Measurements from ENCODE around the gene EN1. TPM values are rescaled to one million over a fixed set of nuclear protein-coding genes. Genes with fewer than 3 reads are reported as not detected.

The EN1 gene
- total RNA-seq, 1 experiment from 2014 or later: not detected

GRCh38 chr2:118806797-118807667 is 40.4 kb downstream of the EN1 start:
- no peaks in the 10 kb centered on the region for H3K36me3 Mint-ChIP-seq (ENCODE audit: insufficient read depth, unreplicated experiment)
- intact Hi-C loops (cut with micrococcal nuclease): no loop called here
- ChIA-PET CTCF (no interaction called here), POLR2A (no interaction called here)
- TF ChIP-seq, protein P1, sequence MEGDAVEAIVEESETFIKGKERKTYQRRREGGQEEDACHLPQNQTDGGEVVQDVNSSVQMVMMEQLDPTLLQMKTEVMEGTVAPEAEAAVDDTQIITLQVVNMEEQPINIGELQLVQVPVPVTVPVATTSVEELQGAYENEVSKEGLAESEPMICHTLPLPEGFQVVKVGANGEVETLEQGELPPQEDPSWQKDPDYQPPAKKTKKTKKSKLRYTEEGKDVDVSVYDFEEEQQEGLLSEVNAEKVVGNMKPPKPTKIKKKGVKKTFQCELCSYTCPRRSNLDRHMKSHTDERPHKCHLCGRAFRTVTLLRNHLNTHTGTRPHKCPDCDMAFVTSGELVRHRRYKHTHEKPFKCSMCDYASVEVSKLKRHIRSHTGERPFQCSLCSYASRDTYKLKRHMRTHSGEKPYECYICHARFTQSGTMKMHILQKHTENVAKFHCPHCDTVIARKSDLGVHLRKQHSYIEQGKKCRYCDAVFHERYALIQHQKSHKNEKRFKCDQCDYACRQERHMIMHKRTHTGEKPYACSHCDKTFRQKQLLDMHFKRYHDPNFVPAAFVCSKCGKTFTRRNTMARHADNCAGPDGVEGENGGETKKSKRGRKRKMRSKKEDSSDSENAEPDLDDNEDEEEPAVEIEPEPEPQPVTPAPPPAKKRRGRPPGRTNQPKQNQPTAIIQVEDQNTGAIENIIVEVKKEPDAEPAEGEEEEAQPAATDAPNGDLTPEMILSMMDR (IDR thresholded peaks at IDR 0.05; ENCODE audit: unreplicated experiment): no peak
- no peak for DNase-seq (ENCODE audit: unreplicated experiment)
- H3K27ac Mint-ChIP-seq (ENCODE audit: low read depth, unreplicated experiment): no peak overlapping the region
- no TSS peak for BruUV-seq (replicated peaks)
- H3K4me3 Mint-ChIP-seq (ENCODE audit: unreplicated experiment): no peak overlapping the region
- no peaks in the 10 kb centered on the region for H3K4me1 Mint-ChIP-seq (ENCODE audit: insufficient read depth, unreplicated experiment)
- no peaks in the 10 kb centered on the region for H3K27me3 Mint-ChIP-seq (ENCODE audit: insufficient read depth, unreplicated experiment)
- no peaks in the 10 kb centered on the region for H3K9me3 Mint-ChIP-seq (ENCODE audit: unreplicated experiment)

DNA sequence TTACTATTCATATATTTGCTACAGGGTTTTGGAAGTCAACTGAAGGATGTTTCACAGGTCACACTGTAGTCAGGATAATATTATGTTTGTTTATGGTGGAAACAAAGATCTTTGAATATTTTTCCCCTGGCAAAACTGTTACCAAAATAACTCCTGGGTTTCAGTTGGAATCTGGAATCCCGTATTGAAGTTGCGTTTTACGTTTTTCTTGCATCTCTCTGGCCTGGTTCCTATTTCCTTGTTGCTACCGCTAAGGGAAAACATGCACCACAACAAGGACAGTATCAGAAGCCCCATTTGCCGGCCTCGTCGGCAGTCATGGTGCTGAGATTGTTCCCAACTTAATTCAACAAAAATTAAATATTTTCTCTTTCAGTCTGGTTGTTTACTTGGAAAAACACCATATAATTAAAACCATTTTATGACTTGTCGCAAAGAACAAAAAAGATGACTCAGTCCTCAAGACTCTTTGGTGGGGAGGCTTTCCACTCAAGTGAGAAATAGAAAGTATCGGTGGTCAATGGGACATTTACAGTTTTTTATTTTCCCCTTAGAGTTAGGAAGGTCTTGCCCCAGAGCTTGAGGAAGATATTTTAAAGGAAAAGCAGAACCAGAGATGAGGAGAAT is 42.3 kb downstream of the EN1 start:
- TF ChIP-seq, protein P1 (IDR thresholded peaks at IDR 0.05; ENCODE audit: unreplicated experiment): no peak
- Mint-ChIP-seq H3K27me3 (ENCODE audit: insufficient read depth, unreplicated experiment) (no peaks in the 10 kb centered on the region), H3K4me3 (ENCODE audit: unreplicated experiment) (no peak overlapping the region), H3K4me1 (ENCODE audit: insufficient read depth, unreplicated experiment) (peaks cover 12% of the 10 kb centered on the region), H3K36me3 (ENCODE audit: insufficient read depth, unreplicated experiment) (no peaks in the 10 kb centered on the region), H3K9me3 (ENCODE audit: unreplicated experiment) (no peaks in the 10 kb centered on the region), H3K27ac (ENCODE audit: low read depth, unreplicated experiment) (no peak overlapping the region)
- BruUV-seq (replicated peaks): no TSS peak
- intact Hi-C loops (cut with micrococcal nuclease): no loop called here
- CTCF ChIA-PET: no interaction called here
- DNase-seq (ENCODE audit: unreplicated experiment): no peak
- POLR2A ChIA-PET: no interaction called here

GRCh38 chr2:118803012-118803411 is 44.4 kb downstream of the EN1 start:
- H3K9me3 Mint-ChIP-seq (ENCODE audit: unreplicated experiment): no peaks in the 10 kb centered on the region
- TF ChIP-seq, protein P1 (IDR thresholded peaks at IDR 0.05; ENCODE audit: unreplicated experiment): no peak
- no peaks in the 10 kb centered on the region for H3K27me3 Mint-ChIP-seq (ENCODE audit: insufficient read depth, unreplicated experiment)
- no peak overlapping the region for H3K4me3 Mint-ChIP-seq (ENCODE audit: unreplicated experiment)
- BruUV-seq (replicated peaks): no TSS peak
- ChIA-PET POLR2A (no interaction called here), CTCF (no interaction called here)
- H3K36me3 Mint-ChIP-seq (ENCODE audit: insufficient read depth, unreplicated experiment): no peaks in the 10 kb centered on the region
- intact Hi-C loops (cut with micrococcal nuclease): no loop called here
- H3K4me1 Mint-ChIP-seq (ENCODE audit: insufficient read depth, unreplicated experiment): peaks cover 12% of the 10 kb centered on the region
- no peak overlapping the region for H3K27ac Mint-ChIP-seq (ENCODE audit: low read depth, unreplicated experiment)
- DNase-seq (ENCODE audit: unreplicated experiment): no peak

GRCh38 chr2:118801151-118801550 is 46.3 kb downstream of the EN1 start:
- Mint-ChIP-seq H3K36me3 (ENCODE audit: insufficient read depth, unreplicated experiment) (no peaks in the 10 kb centered on the region), H3K27me3 (ENCODE audit: insufficient read depth, unreplicated experiment) (no peaks in the 10 kb centered on the region), H3K4me3 (ENCODE audit: unreplicated experiment) (no peak overlapping the region), H3K4me1 (ENCODE audit: insufficient read depth, unreplicated experiment) (peaks cover 12% of the 10 kb centered on the region), H3K27ac (ENCODE audit: low read depth, unreplicated experiment) (peak overlapping the region; percentile 61), H3K9me3 (ENCODE audit: unreplicated experiment) (no peaks in the 10 kb centered on the region)
- no TSS peak for BruUV-seq (replicated peaks)
- peak; percentile 83 for DNase-seq (ENCODE audit: unreplicated experiment)
- ChIA-PET CTCF (interaction anchor here (0.5 to 1.0 kb wide), 6 partner anchors 17 to 1634 kb away, joined by 3 to 5 read pairs (median 3); no protein-coding TSS in a partner anchor), POLR2A (interaction anchor here (0.6 kb wide), 1 partner anchor 26 kb away, joined by 3 read pairs; no protein-coding TSS in a partner anchor)
- intact Hi-C loops (cut with micrococcal nuclease): no loop called here
- TF ChIP-seq, protein P1 (IDR thresholded peaks at IDR 0.05; ENCODE audit: unreplicated experiment): no peak

Data from MCF 10A (cell line).